ENCODE results near the gene PGBD5. TPM values are rescaled to one million over a fixed set of nuclear protein-coding genes. Genes with fewer than 3 reads are reported as not detected.

PGBD5 gene
- total and polyA plus RNA-seq, 2 of the 13 experiments (the other 11 are each of a cell fraction or from before 2014, with no cell fraction given): 0.04 to 0.13 TPM

GRCh38 chr1:230266456-230266855, 159.7 kb downstream of the PGBD5 start:
- in situ Hi-C loops (cut with HindIII; ENCODE audit: extremely low pct_ligation_motif_present, low pct_unique_long_range_greater_than_20kb) (no loop called here), intact Hi-C loops (cut with micrococcal nuclease; ENCODE audit: unreplicated experiment) (no loop called here)
- ATAC-seq: no peak
- Histone ChIP-seq H3K36me3 (replicated peaks in 1 of 2; ENCODE audit: control insufficient read depth in 1 of 2, insufficient read depth in 2 of 2, low read length in 2 of 2) (peaks cover 19 to 32% of the 10 kb centered on the region in 2 experiments), H3K9ac (ENCODE audit: insufficient read depth, low read depth, low read length) (no peak overlapping the region), H3K27me3 (ENCODE audit: control insufficient read depth in 1 of 2, insufficient read depth in 2 of 2, low read length in 2 of 2) (no peaks in the 10 kb centered on the region; a peak in 1 of 5 replicates), H3K4me1 (ENCODE audit: insufficient read depth, low read length) (no peaks in the 10 kb centered on the region), H3K4me3 (replicated peaks in 1 of 3; ENCODE audit: insufficient read depth in 1 of 3, low read depth in 2 of 3, low read length in 3 of 3) (no peak overlapping the region), H3K27ac (ENCODE audit: extremely low read length, insufficient read depth, low read length) (no peak overlapping the region), H3K79me2 (ENCODE audit: insufficient read depth, low read length) (no peaks in the 10 kb centered on the region), H3K9me3 (ENCODE audit: low read length) (no peaks in the 10 kb centered on the region), H4K20me1 (ENCODE audit: insufficient read depth, low read length) (peaks cover 2% of the 10 kb centered on the region; the same call in 1 of the 2 replicates), H2AFZ (ENCODE audit: low read length) (no peak overlapping the region), H3K4me2 (ENCODE audit: low read depth, low read length) (no peak overlapping the region)
- 30% methylated on average over 2 of the region's 2 CpGs for whole genome bisulfite sequencing (ENCODE audit: low lambda C conversion rate)
- ChIA-PET CTCF (ENCODE audit: low intra/inter-chr PET ratio, low total read pairs) (no interaction called here), POLR2A (no interaction called here)
- no TSS peak for BruUV-seq (replicated peaks)
- no peak for DNase-seq (ENCODE audit: low spot score)
- no peak for FAIRE-seq
- TF ChIP-seq PCBP2 (optimal IDR thresholded peaks at IDR 0.05; ENCODE audit: low read depth, low read length, poor library complexity, severe bottlenecking): no peak
- no peak for TF ChIP-seq ZNF207 (IDR thresholded peaks at IDR 0.05; ENCODE audit: borderline replicate concordance)
- TF ChIP-seq FOXO1 (CRISPR knock-in tag; IDR thresholded peaks at IDR 0.05): no peak
- no peak for TF ChIP-seq SOX6 (IDR thresholded peaks at IDR 0.05)
- no peak for TF ChIP-seq SOX6 (CRISPR knock-in tag; IDR thresholded peaks at IDR 0.05)
- no peak for TF ChIP-seq ATF2 (CRISPR knock-in tag; IDR thresholded peaks at IDR 0.05)
